Fibroblast of villous mesenchyme (primary cell): ENCODE results near the gene TASOR2. TPM values are rescaled to one million over a fixed set of nuclear protein-coding genes. Genes with fewer than 3 reads are reported as not detected.

Experiments
- DNase-seq: peaks from one replicate; pipeline ENCODE4 v3.0.0-alpha.2; 2010; ENCODE audit warnings: low read depth
- H3K4me3 ChIP-seq: 2 replicates; pipeline ENCODE4 v1.5.1; 2011; ENCODE audit warnings: low read depth, mild to moderate bottlenecking, low read length
- total RNA-seq: library from RNA; depleted of rRNA; stranded (reverse); fragments of >200 nt; gene quantifications from 2 replicates; pipeline ENCODE4 v1.2.3, GENCODE V29; 2012
- TF ChIP-seq, protein P1 (sequence below): IDR thresholded peaks from 2 replicates; pipeline ENCODE4 v1.5.1; 2012; ENCODE audit warnings: low read depth, mild to moderate bottlenecking, low read length; ENCODE audit not compliant: insufficient read depth

TASOR2 gene
- total RNA-seq, 1 donor = 122 TPM

GRCh38 chr10:5684971-5685763, 529 bp downstream of the TASOR2 start:
- peak; percentile 80 for DNase-seq
- TF ChIP-seq, protein P1, sequence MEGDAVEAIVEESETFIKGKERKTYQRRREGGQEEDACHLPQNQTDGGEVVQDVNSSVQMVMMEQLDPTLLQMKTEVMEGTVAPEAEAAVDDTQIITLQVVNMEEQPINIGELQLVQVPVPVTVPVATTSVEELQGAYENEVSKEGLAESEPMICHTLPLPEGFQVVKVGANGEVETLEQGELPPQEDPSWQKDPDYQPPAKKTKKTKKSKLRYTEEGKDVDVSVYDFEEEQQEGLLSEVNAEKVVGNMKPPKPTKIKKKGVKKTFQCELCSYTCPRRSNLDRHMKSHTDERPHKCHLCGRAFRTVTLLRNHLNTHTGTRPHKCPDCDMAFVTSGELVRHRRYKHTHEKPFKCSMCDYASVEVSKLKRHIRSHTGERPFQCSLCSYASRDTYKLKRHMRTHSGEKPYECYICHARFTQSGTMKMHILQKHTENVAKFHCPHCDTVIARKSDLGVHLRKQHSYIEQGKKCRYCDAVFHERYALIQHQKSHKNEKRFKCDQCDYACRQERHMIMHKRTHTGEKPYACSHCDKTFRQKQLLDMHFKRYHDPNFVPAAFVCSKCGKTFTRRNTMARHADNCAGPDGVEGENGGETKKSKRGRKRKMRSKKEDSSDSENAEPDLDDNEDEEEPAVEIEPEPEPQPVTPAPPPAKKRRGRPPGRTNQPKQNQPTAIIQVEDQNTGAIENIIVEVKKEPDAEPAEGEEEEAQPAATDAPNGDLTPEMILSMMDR = peak; percentile 55
- peak overlapping the region; percentile 85 for H3K4me3 ChIP-seq

GRCh38 chr10:5685764-5686240, 1.2 kb downstream of the TASOR2 start:
- TF ChIP-seq, protein P1 = no peak
- DNase-seq = peak; percentile 32
- peak overlapping the region; percentile 85 for H3K4me3 ChIP-seq

DNA sequence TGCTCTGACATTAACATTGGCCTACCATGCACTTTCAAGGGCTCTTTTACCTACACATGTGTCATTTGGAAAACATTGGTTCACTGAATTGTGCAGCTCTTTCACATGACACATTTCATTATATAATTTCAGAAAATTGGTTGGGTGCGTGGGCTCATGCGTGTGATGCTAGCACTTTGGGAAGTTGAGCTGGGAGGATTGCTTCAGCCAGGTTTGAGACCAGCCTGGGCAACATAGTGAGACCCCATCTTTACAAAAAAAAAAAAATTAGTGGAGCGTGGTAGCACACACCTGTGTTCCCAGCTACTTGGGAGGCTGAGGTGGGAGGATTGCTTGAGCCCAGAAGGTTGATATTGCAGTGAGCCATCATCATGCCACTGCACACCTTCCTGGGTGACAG, 3.9 kb downstream of the TASOR2 start:
- no peak for DNase-seq
- H3K4me3 ChIP-seq = no peak overlapping the region
- TF ChIP-seq, protein P1 = no peak

DNA sequence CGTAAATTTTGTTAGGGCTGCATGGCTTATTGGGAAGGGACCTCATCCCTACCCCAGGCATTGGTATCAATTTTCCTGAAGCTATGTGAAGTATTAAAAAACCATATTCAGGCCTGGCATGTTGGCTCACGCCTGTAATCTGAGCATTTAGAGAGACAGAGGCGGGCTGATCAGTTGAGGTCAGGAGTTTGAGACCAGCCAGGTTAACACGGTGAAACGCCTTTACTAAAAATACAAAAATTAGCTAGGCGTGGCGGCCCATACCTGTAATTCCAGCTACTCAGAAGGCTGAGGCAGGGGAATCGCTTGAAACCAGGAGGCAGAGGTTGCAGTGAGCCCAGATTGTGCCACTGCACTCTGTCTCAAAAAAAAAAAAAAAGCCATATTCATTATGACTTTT, 7.1 kb downstream of the TASOR2 start:
- DNase-seq = no peak
- TF ChIP-seq, protein P1 = no peak
- H3K4me3 ChIP-seq = no peak overlapping the region

DNA sequence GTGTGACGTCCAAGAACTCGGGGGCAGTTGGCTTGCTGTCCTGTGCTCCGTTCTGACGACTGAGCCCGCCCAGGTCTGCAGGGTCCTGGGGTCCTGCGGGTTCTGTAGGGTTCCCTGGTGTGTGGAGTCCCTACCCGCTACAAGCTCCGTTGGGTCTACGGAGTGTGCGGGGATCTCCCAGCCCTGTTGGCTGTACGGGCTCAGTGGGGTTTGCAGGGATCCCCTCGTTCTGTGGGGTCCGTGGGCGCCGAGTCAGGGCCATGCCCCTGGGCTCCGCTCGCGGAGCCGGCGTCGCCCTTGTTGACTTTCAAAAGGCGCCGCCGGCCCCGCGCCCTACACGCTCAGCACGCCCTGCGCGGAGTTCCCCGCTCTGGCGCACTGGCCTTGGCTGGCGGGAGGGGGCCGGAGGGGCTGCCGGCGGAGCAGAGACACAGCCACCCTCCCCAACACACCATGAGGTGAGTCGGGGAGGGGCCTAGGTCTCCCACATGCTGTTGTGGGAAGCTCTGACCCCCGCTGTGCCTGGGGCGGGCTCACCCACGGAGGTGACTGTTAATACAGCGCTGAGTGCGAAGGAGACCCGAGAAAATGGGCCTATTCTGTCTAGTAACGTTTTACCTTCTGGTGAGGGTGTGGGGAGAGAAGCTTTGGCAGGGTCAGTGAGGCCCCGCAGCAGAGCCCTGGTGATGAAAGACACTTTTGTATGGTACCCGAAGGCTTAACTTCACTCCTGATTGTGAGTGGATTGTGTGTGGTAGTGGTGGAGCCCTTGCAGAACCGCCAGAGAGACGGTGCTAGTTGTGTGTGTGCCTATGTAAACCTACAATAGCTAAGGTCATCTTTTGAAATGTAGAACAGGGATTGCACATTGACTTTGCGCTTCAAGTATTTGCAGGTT, 8.1 kb downstream of the TASOR2 start:
- DNase-seq = peak; percentile 57
- TF ChIP-seq, protein P1 = no peak
- H3K4me3 ChIP-seq = peak overlapping the region; percentile 66

GRCh38 chr10:5694573-5694972, 9.9 kb downstream of the TASOR2 start:
- no peak for DNase-seq
- H3K4me3 ChIP-seq = no peak overlapping the region
- TF ChIP-seq, protein P1 = no peak
